ENCODE results near the gene MLLT1.

DNA sequence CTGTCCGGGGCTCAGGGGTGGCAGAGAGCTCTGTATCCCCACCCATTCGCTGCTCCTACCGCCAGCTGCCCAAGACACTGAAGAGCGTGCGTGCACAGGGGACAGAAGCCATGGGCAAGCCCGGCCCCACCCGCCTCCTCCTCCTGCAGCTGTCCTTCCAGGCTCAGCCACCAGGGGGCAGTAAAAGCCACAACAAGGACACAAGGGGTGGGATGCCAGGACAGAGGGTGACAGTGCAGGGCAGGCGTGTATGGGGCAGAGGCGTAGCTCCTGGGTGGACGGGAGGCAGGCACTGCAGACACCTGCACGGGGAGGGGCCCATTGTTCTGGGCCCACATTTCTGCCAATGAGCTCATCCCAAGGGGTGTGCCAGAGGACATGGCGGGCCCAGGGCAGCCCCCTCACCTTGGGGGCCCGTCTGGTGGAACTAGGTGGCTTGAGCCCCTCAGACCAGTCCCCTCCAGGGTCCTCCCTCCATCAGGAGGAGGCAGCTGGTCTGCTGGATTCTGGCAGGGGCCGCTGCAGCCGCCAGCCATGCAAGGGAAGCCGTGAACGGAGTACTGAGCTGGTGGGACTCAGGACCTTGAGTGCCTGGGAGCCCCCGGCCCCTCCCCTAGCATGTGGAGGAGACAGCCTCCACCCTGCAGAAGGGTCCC is 61.2 kb downstream of the MLLT1 start:
- TF ChIP-seq CTCF (IDR thresholded peaks at IDR 0.05) (peak; percentile 98 to 100 (median 99)), POLR2A (IDR thresholded peaks at IDR 0.05) (no peak), EP300 (IDR thresholded peaks at IDR 0.05) (no peak)
